H9 (cell line): Measurements from ENCODE around the gene NSUN6. TPM values are rescaled to one million over a fixed set of nuclear protein-coding genes. Genes with fewer than 3 reads are reported as not detected.
A peak's percentile ranks its signal among the peaks of the same experiment; 100 is the strongest.

ENCODE experiments used
- DNase-seq: peaks from one replicate; pipeline ENCODE4 v3.0.0-alpha.2; 2017
- H2AFZ ChIP-seq: one replicate; pipeline ENCODE4 v1.6.1; 2013; ENCODE audit warnings: mild to moderate bottlenecking, low read length, control low read depth, moderate library complexity
- H2AK5ac ChIP-seq: 2 replicates; pipeline ENCODE4 v1.6.1; 2013; ENCODE audit warnings: low read length, control low read depth, mixed read lengths; ENCODE audit not compliant: insufficient read length
- H2BK120ac ChIP-seq: one replicate; pipeline ENCODE4 v1.6.1; 2013; ENCODE audit warnings: low read depth, mild to moderate bottlenecking, low read length, control low read depth, inconsistent platforms; ENCODE audit not compliant: poor library complexity, severe bottlenecking
- H2BK12ac ChIP-seq: 2 replicates; pipeline ENCODE4 v1.6.1; 2013; ENCODE audit warnings: low read length, control low read depth, mixed read lengths, low read depth; ENCODE audit not compliant: insufficient read length
- H2BK15ac ChIP-seq: 2 replicates; pipeline ENCODE4 v1.6.1; 2013; ENCODE audit warnings: low read depth, low read length, control low read depth
- H2BK20ac ChIP-seq: one replicate; pipeline ENCODE4 v1.6.1; 2013; ENCODE audit warnings: low read depth, mild to moderate bottlenecking, low read length, control low read depth, inconsistent platforms; ENCODE audit not compliant: poor library complexity, severe bottlenecking
- H2BK5ac ChIP-seq: 2 replicates; pipeline ENCODE4 v1.6.1; 2013; ENCODE audit warnings: low read length, control low read depth, mixed read lengths; ENCODE audit not compliant: insufficient read length
- H3K14ac ChIP-seq: 2 replicates; pipeline ENCODE4 v1.6.1; 2013; ENCODE audit warnings: low read length, control low read depth; ENCODE audit not compliant: insufficient read depth
- H3K18ac ChIP-seq: 2 replicates; pipeline ENCODE4 v1.6.1; 2013; ENCODE audit warnings: low read depth, mild to moderate bottlenecking, mixed read lengths, low read length, control low read depth; ENCODE audit not compliant: insufficient read length
- H3K23ac ChIP-seq: 2 replicates; pipeline ENCODE4 v1.6.1; 2013; ENCODE audit warnings: low read length, control low read depth, mixed read lengths, low read depth; ENCODE audit not compliant: insufficient read length
- H3K23me2 ChIP-seq: 2 replicates; pipeline ENCODE4 v1.6.1; 2013; ENCODE audit warnings: low read depth, mild to moderate bottlenecking, mixed read lengths, low read length, control low read depth; ENCODE audit not compliant: insufficient read length, poor library complexity, severe bottlenecking
- H3K27ac ChIP-seq: 2 replicates; pipeline ENCODE4 v1.5.1; 2013; ENCODE audit warnings: low read length, control low read depth, mixed read lengths, low read depth; ENCODE audit not compliant: insufficient read length
- H3K27me3 ChIP-seq: 2 replicates; pipeline ENCODE4 v1.6.1; 2013; ENCODE audit warnings: low read length, control low read depth, inconsistent platforms; ENCODE audit not compliant: insufficient read depth
- H3K4ac ChIP-seq: 2 replicates; pipeline ENCODE4 v1.6.1; 2013; ENCODE audit warnings: low read depth, mild to moderate bottlenecking, control low read depth, inconsistent platforms, low read length, moderate library complexity
- H3K4me1 ChIP-seq: 2 replicates; pipeline ENCODE4 v1.6.1; 2013; ENCODE audit warnings: low read length, control low read depth, inconsistent platforms; ENCODE audit not compliant: insufficient read depth
- H3K4me2 ChIP-seq: 2 replicates; pipeline ENCODE4 v1.6.1; 2013; ENCODE audit warnings: low read length, control low read depth, mixed read lengths; ENCODE audit not compliant: insufficient read length, insufficient read depth
- H3K56ac ChIP-seq: 2 replicates; pipeline ENCODE4 v1.6.1; 2013; ENCODE audit warnings: low read depth, mild to moderate bottlenecking, mixed read lengths, low read length, control low read depth; ENCODE audit not compliant: insufficient read length
- H3K79me1 ChIP-seq: 2 replicates; pipeline ENCODE4 v1.6.1; 2013; ENCODE audit warnings: low read depth, mild to moderate bottlenecking, moderate library complexity, low read length, control low read depth, inconsistent platforms; ENCODE audit not compliant: insufficient read depth, poor library complexity, severe bottlenecking
- H3K79me2 ChIP-seq: 2 replicates; pipeline ENCODE4 v1.6.1; 2013; ENCODE audit warnings: low read length, control low read depth, inconsistent platforms; ENCODE audit not compliant: insufficient read depth
- H3K9ac ChIP-seq: 2 replicates; pipeline ENCODE4 v1.6.1; 2013; ENCODE audit warnings: low read length, control low read depth, mixed read lengths; ENCODE audit not compliant: insufficient read length; ENCODE audit errors: extremely low read depth
- H3K9me3 ChIP-seq: one replicate; pipeline ENCODE4 v1.6.1; 2013; ENCODE audit warnings: low read depth, low read length, inconsistent platforms; ENCODE audit not compliant: control insufficient read depth
- H3T11ph ChIP-seq: one replicate; pipeline ENCODE4 v1.6.1; 2013; ENCODE audit warnings: mild to moderate bottlenecking, low read length, control low read depth, inconsistent platforms
- H4K20me1 ChIP-seq: one replicate; pipeline ENCODE4 v1.6.1; 2013; ENCODE audit not compliant: control insufficient read depth, insufficient read length, insufficient read depth
- H4K5ac ChIP-seq: 2 replicates; pipeline ENCODE4 v1.6.1; 2013; ENCODE audit warnings: low read depth, mild to moderate bottlenecking, mixed read lengths, low read length, control low read depth; ENCODE audit not compliant: insufficient read length
- H4K8ac ChIP-seq: replicated peaks from 2 replicates; pipeline ENCODE4 v1.6.1; 2013; ENCODE audit warnings: low read length, control low read depth, mixed read lengths, low read depth; ENCODE audit not compliant: insufficient read length
- H4K91ac ChIP-seq: 2 replicates; pipeline ENCODE4 v1.6.1; 2013; ENCODE audit warnings: low read depth, mild to moderate bottlenecking, moderate library complexity, mixed read lengths, low read length, control low read depth; ENCODE audit not compliant: insufficient read length
- H3K27ac Mint-ChIP-seq, 3 experiments: 2 replicates in 2 of 3; 3 replicates in 1 of 3; pipeline ENCODE4 v1.8.0; 2020 to 2021; ENCODE audit warnings: mixed read lengths in 3 of 3, mild to moderate bottlenecking in 1 of 3, moderate library complexity in 1 of 3
- H3K27me3 Mint-ChIP-seq: 2 replicates; pipeline ENCODE4 v1.8.0; 2021; ENCODE audit warnings: low read depth, mild to moderate bottlenecking, moderate library complexity, mixed read lengths
- H3K36me3 Mint-ChIP-seq, 3 experiments: 2 replicates in 2 of 3; 3 replicates in 1 of 3; pipeline ENCODE4 v1.8.0; 2020 to 2021; ENCODE audit warnings: low read depth in 3 of 3, mixed read lengths in 3 of 3; ENCODE audit not compliant: insufficient read depth in 1 of 3
- H3K4me1 Mint-ChIP-seq, 2 experiments: 2 replicates each; pipeline ENCODE4 v1.8.0; 2020; ENCODE audit warnings: mixed read lengths in 2 of 2
- H3K4me3 Mint-ChIP-seq, 2 experiments: 2 replicates in 1 of 2; 3 replicates in 1 of 2; pipeline ENCODE4 v1.8.0; 2020 to 2021; ENCODE audit warnings: mild to moderate bottlenecking in 2 of 2, mixed read lengths in 2 of 2, moderate library complexity in 1 of 2
- H3K9me3 Mint-ChIP-seq, 2 experiments: 2 replicates in 1 of 2; 3 replicates in 1 of 2; pipeline ENCODE4 v1.8.0; 2020; ENCODE audit warnings: mild to moderate bottlenecking in 2 of 2, mixed read lengths in 2 of 2, moderate library complexity in 1 of 2
- CTCF ChIP-seq: fragments of 200-600 bp; sonication (generic); conservative IDR thresholded peaks from 3 replicates; pipeline ENCODE4 v1.8.0; 2021; ENCODE audit warnings: antibody characterized with exemption, mild to moderate bottlenecking
- WGBS: extraction: QIAGEN DNeasy Blood & Tissue Kit; methylation state at CpG from one replicate; pipeline ENCODE4 v1.1.7; 2013; ENCODE audit warnings: missing lambda C conversion rate, low lambda C conversion rate, mixed read lengths; ENCODE audit not compliant: insufficient read length; ENCODE audit errors: extremely low coverage; 5-methylcytosine and 5-hydroxymethylcytosine counted together
- total RNA-seq: library from RNA; stranded (reverse); gene quantifications from 2 replicates; pipeline ENCODE4 v1.2.1, GENCODE V29; 2021

The NSUN6 gene
- total RNA-seq, 1 experiment from 2014 or later = 11.9 TPM

GRCh38 chr10:18666810-18667209 is 15.4 kb upstream of the NSUN6 start:
- H4K8ac ChIP-seq = no peak overlapping the region
- peak overlapping the region; percentile 11 to 20; a peak in 3 of 5 replicates for H3K4me3 Mint-ChIP-seq
- H3K9ac ChIP-seq = no peak overlapping the region
- no peak overlapping the region for H2BK12ac ChIP-seq
- H4K5ac ChIP-seq = no peak overlapping the region
- H4K20me1 ChIP-seq = no peaks in the 10 kb centered on the region
- H2BK20ac ChIP-seq = no peak overlapping the region
- H3K27me3 Mint-ChIP-seq = no peaks in the 10 kb centered on the region
- no peak overlapping the region for H3K56ac ChIP-seq
- H3K23me2 ChIP-seq = no peaks in the 10 kb centered on the region
- H3K4me1 ChIP-seq = peaks cover 3% of the 10 kb centered on the region; the same call in 1 of the 2 replicates
- H3K14ac ChIP-seq = no peak overlapping the region
- H3K23ac ChIP-seq = no peak overlapping the region
- no peak overlapping the region for H4K91ac ChIP-seq
- no CpG with 5 or more reads among the region's 2 CpGs for WGBS
- no peak for DNase-seq
- H2AFZ ChIP-seq = no peak overlapping the region
- H2BK120ac ChIP-seq = no peak overlapping the region
- no peak overlapping the region for H3T11ph ChIP-seq
- peaks cover 2% of the 10 kb centered on the region for H3K79me1 ChIP-seq
- peaks cover 34 to 37% of the 10 kb centered on the region in 2 experiments for H3K4me1 Mint-ChIP-seq
- peak overlapping the region; percentile 8 to 92 (median 10); a peak in 4 of 7 replicates for H3K27ac Mint-ChIP-seq
- H2AK5ac ChIP-seq = no peak overlapping the region
- no peak for TF ChIP-seq CTCF
- H3K79me2 ChIP-seq = peaks cover 35% of the 10 kb centered on the region; the same call in 1 of the 2 replicates
- H3K4ac ChIP-seq = no peak overlapping the region
- H3K18ac ChIP-seq = no peak overlapping the region
- H2BK5ac ChIP-seq = no peak overlapping the region
- H3K4me2 ChIP-seq = peak overlapping the region; percentile 56
- H3K27me3 ChIP-seq = no peaks in the 10 kb centered on the region
- no peaks in the 10 kb centered on the region for H3K9me3 ChIP-seq
- no peaks in the 10 kb centered on the region for H3K9me3 Mint-ChIP-seq
- peaks cover 19 to 51% (median 41%) of the 10 kb centered on the region in 3 experiments; a peak in 6 of 7 replicates for H3K36me3 Mint-ChIP-seq
- H2BK15ac ChIP-seq = no peak overlapping the region
- no peak overlapping the region for H3K27ac ChIP-seq
